Measurements from ENCODE around the gene NDST1.

DNA sequence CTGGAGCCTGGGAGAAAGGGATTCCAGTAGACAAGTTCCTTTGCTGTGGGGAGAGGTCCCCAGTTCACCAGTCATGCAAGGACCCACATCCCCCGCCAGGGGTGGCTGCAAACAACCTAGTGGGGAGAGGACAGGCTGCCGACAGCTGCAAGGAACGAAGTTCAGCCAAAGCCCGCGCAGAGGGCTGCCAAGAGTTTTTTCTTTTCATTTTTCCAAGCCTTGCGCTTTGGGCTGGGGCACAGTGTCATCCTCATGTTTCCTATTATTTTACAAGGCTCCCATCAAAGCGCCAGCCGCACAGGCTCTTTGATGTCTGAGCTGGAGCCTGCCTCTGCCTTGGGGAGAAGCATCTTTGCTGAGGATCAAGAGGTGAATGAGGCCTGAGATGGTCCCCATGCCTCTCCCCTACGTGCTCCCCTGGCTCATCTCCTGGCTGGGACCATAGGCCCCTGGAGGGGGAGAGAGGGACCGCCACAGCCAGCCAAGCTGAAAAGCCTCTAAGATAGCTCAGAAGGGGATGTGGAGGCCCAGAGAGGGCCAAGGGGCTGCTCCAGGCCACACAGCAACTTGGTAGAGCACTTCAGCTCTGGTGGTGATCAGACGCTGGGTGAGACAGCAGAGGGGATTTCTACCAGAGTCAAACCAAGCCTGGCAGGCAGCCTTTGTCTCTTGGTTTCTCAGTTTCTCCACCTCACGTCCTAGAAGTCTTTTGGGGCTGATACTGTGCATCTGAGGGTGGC lies 82.1 kb downstream of the NDST1 start:
- TF ChIP-seq HDGF (IDR thresholded peaks at IDR 0.05; ENCODE audit: borderline replicate concordance) = no peak
- TF ChIP-seq FOXK2 (IDR thresholded peaks at IDR 0.05) = no peak
- no peak for TF ChIP-seq SP1 (IDR thresholded peaks at IDR 0.05)
- TF ChIP-seq ZNF384 (IDR thresholded peaks at IDR 0.05) = no peak
- no peak for TF ChIP-seq BHLHE40 (IDR thresholded peaks at IDR 0.05; ENCODE audit: borderline replicate concordance)
- no peak for TF ChIP-seq NFRKB (IDR thresholded peaks at IDR 0.05)

Measured in HEK293T (cell line).